B cell (primary cell): ENCODE data around the gene PRSS8. TPM values are rescaled to one million over a fixed set of nuclear protein-coding genes. Genes with fewer than 3 reads are reported as not detected.

Experiments used
- ATAC-seq: fragments of 200-7000 bp; cut with Tn5 transposase; one replicate; pipeline ENCODE4 v1.10.0; 2021; ENCODE audit warnings: low read depth, mild to moderate bottlenecking, moderate number of reproducible peaks, moderate library complexity
- CTCF ChIA-PET: fragments of 350-600 bp; sonication (Branson Sonifier 250); formaldehyde crosslinking; loops from one replicate; lab custom pipeline; 2021; ENCODE audit warnings: antibody characterized with exemption, inconsistent platforms; lab: Charles Lee
- POLR2A ChIA-PET: fragments of 350-600 bp; sonication (Branson Sonifier 250); formaldehyde crosslinking; loops from one replicate; lab custom pipeline; 2021; ENCODE audit warnings: antibody characterized with exemption; lab: Charles Lee
- DNase-seq: peaks from one replicate; pipeline ENCODE4 v3.0.0; 2013
- H2AFZ ChIP-seq: 2 replicates; pipeline ENCODE4 v1.6.1; 2012; ENCODE audit warnings: mild to moderate bottlenecking, low read depth, low read length; ENCODE audit not compliant: insufficient read depth, poor library complexity, severe bottlenecking
- H3K27ac ChIP-seq, 2 donors: 1 replicate in 1 of 2; 2 replicates in 1 of 2; pipeline ENCODE4 v1.5.1; 2012 to 2013; ENCODE audit warnings: low read length in 2 of 2, mild to moderate bottlenecking in 2 of 2, moderate library complexity in 1 of 2
- H3K27me3 ChIP-seq, 4 experiments: fragments of 200-600 bp in 1 of 4; sonication (generic) in 1 of 4; replicated peaks in 1 of 4; 1 replicate in 2 of 4; 2 replicates in 2 of 4; pipeline versions ENCODE4 v1.6.1 to v1.7.0; 2013 to 2016; ENCODE audit warnings: low read length in 3 of 4, mild to moderate bottlenecking in 2 of 4, mixed read lengths in 1 of 4, moderate library complexity in 1 of 4; ENCODE audit not compliant: insufficient read depth in 4 of 4, control insufficient read depth in 3 of 4; ENCODE audit errors: control extremely low read depth in 1 of 4
- H3K36me3 ChIP-seq, 2 experiments: replicated peaks in 1 of 2; 1 replicate in 1 of 2; 2 replicates in 1 of 2; pipeline versions ENCODE4 v1.6.1 to v1.7.1; 2013; ENCODE audit warnings: low read length in 1 of 2; ENCODE audit not compliant: insufficient read depth in 2 of 2, control insufficient read depth in 1 of 2; ENCODE audit errors: control extremely low read depth in 1 of 2, extremely low read depth in 1 of 2
- H3K4me1 ChIP-seq, 2 donors: fragments of 200-600 bp in 1 of 2; sonication (generic) in 1 of 2; 1 replicate in 1 of 2; 2 replicates in 1 of 2; pipeline versions ENCODE4 v1.5.1 to v1.6.1; 2013 to 2017; ENCODE audit warnings: low read length in 2 of 2; ENCODE audit not compliant: control insufficient read depth in 2 of 2, insufficient read depth in 2 of 2
- H3K4me2 ChIP-seq: replicated peaks from 2 replicates; pipeline ENCODE3; 2012; ENCODE audit warnings: mild to moderate bottlenecking, low read depth, low read length; ENCODE audit not compliant: poor library complexity, severe bottlenecking
- H3K4me3 ChIP-seq, 5 experiments: fragments of 200-600 bp in 1 of 5; sonication (generic) in 1 of 5; 1 replicate in 3 of 5; 2 replicates in 2 of 5; pipeline versions ENCODE4 v1.5.1 to v1.7.0; 2011 to 2016; ENCODE audit warnings: low read length in 4 of 5, mild to moderate bottlenecking in 4 of 5, low read depth in 2 of 5, control low read depth in 1 of 5, moderate library complexity in 1 of 5; ENCODE audit not compliant: insufficient read depth in 1 of 5; ENCODE audit errors: control extremely low read depth in 1 of 5, extremely low read depth in 1 of 5
- H3K79me2 ChIP-seq: fragments of 200-600 bp; sonication (generic); one replicate; pipeline ENCODE4 v1.6.0; 2016; ENCODE audit warnings: low read length; ENCODE audit not compliant: control insufficient read depth, insufficient read depth
- H3K9ac ChIP-seq: fragments of 200-600 bp; sonication (generic); 2 replicates; pipeline ENCODE4 v1.6.1; 2017; ENCODE audit warnings: mild to moderate bottlenecking, low read length, moderate library complexity
- H3K9me3 ChIP-seq, 3 donors: one replicate each; pipeline versions ENCODE4 v1.6.1 to v1.7.1; 2013; ENCODE audit warnings: low read length in 2 of 3; ENCODE audit not compliant: control insufficient read depth in 2 of 3, insufficient read depth in 1 of 3; ENCODE audit errors: control extremely low read depth in 1 of 3
- H4K20me1 ChIP-seq: 2 replicates; pipeline ENCODE4 v1.6.0; 2012; ENCODE audit warnings: mild to moderate bottlenecking, low read length; ENCODE audit not compliant: insufficient read depth, control insufficient read depth, poor library complexity, severe bottlenecking
- H3K27ac Mint-ChIP-seq: one replicate; pipeline ENCODE4 v1.8.0; 2021; ENCODE audit warnings: mixed read lengths
- H3K27me3 Mint-ChIP-seq: one replicate; pipeline ENCODE4 v1.8.0; 2021; ENCODE audit warnings: mixed read lengths
- H3K4me1 Mint-ChIP-seq: one replicate; pipeline ENCODE4 v1.8.0; 2021; ENCODE audit warnings: mixed read lengths
- H3K4me3 Mint-ChIP-seq: one replicate; pipeline ENCODE4 v1.8.0; 2021; ENCODE audit warnings: mixed read lengths
- H3K9me3 Mint-ChIP-seq: one replicate; pipeline ENCODE4 v1.8.0; 2022; ENCODE audit warnings: mixed read lengths; ENCODE audit not compliant: insufficient read depth
- EZH2 ChIP-seq: IDR thresholded peaks from 2 replicates; pipeline ENCODE4 v1.6.1; 2012; ENCODE audit warnings: borderline replicate concordance, low read depth, mild to moderate bottlenecking, moderate library complexity, low read length; ENCODE audit not compliant: insufficient read depth, poor library complexity, severe bottlenecking
- WGBS: methylation state at CpG from one replicate; pipeline ENCODE4 v1.1.5; 2013; ENCODE audit warnings: missing lambda C conversion rate; ENCODE audit not compliant: insufficient coverage; 5-methylcytosine and 5-hydroxymethylcytosine counted together
- intact Hi-C: fragments of 100-400 bp; cut with micrococcal nuclease; formaldehyde crosslinking; loops from one replicate; pipeline ENCODE4 v1.10.0; 2022
- polyA plus RNA-seq: library from polyadenylated mRNA; depleted of rRNA; stranded (reverse); fragments of >200 nt; gene quantifications from 2 replicates; pipeline ENCODE4 v1.2.3, GENCODE V29; 2012
- total RNA-seq, 2 donors: library from RNA; stranded (reverse); fragments of 120-200 nt in 1 of 2; gene quantifications; 1 replicate in 1 of 2; 2 replicates in 1 of 2; pipeline versions ENCODE4 v1.2.3 to v1.2.4, GENCODE V29; 2013 to 2022
- TF ChIP-seq, protein P1 (sequence below): fragments of 200-600 bp; IDR thresholded peaks from one replicate; pipeline ENCODE4 v1.8.0; 2022; ENCODE audit warnings: antibody characterized with exemption, mild to moderate bottlenecking

Gene PRSS8
- total and polyA plus RNA-seq, 2 donors (not counting 1 experiment from before 2014, with no cell fraction given): not detected

DNA sequence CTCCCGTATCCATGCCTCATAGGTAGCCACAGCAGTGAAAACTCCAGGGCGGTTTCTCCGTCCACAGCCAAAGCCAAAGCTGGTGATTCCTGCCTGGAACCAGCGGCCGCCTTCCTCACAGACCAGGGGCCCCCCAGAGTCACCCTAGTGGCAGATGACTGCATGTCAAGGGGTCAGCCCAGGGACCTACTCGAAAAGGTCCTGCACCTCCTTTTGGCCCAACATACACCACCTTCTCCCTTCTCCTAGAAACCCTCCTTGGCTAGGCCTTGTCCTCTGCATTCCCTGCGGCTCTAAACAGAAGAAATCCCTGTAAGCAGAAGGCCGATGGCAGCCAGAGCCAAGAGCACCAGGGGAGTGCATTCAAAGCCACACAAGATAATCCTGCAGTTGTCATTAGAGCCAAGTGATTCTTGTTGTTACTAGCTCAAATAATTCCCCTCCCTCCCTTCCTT lies 8.2 kb upstream of the PRSS8 start:
- Histone ChIP-seq H3K36me3 (no peaks in the 10 kb centered on the region), H3K9ac (no peak overlapping the region), H3K4me1 (peaks cover 6 to 13% of the 10 kb centered on the region in 2 donors), H3K4me2 (peak overlapping the region; percentile 96), H3K27me3 (peaks cover 0 to 3% (median 0%) of the 10 kb centered on the region in 4 experiments), H4K20me1 (no peaks in the 10 kb centered on the region), H3K79me2 (no peaks in the 10 kb centered on the region), H3K4me3 (no peak overlapping the region), H3K9me3 (no peaks in the 10 kb centered on the region), H2AFZ (no peak overlapping the region), H3K27ac (no peak overlapping the region)
- CTCF ChIA-PET: interaction anchor here (1.9 to 5.9 kb wide), 8 partner anchors 15 to 299 kb away, joined by 6 to 56 read pairs (median 16); partner anchors contain the start of genes FUS, HSD3B7, PYDC1 and ZNF646
- H3K4me3 Mint-ChIP-seq: peak overlapping the region; percentile 77
- H3K4me1 Mint-ChIP-seq: peaks cover 9% of the 10 kb centered on the region
- H3K27me3 Mint-ChIP-seq: peaks cover 13% of the 10 kb centered on the region
- ATAC-seq (no peak), DNase-seq (peak; percentile 7)
- no peak for TF ChIP-seq EZH2
- TF ChIP-seq, protein P1, sequence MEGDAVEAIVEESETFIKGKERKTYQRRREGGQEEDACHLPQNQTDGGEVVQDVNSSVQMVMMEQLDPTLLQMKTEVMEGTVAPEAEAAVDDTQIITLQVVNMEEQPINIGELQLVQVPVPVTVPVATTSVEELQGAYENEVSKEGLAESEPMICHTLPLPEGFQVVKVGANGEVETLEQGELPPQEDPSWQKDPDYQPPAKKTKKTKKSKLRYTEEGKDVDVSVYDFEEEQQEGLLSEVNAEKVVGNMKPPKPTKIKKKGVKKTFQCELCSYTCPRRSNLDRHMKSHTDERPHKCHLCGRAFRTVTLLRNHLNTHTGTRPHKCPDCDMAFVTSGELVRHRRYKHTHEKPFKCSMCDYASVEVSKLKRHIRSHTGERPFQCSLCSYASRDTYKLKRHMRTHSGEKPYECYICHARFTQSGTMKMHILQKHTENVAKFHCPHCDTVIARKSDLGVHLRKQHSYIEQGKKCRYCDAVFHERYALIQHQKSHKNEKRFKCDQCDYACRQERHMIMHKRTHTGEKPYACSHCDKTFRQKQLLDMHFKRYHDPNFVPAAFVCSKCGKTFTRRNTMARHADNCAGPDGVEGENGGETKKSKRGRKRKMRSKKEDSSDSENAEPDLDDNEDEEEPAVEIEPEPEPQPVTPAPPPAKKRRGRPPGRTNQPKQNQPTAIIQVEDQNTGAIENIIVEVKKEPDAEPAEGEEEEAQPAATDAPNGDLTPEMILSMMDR: no peak
- intact Hi-C loops: loop anchor here (2.0 kb wide), 2 partner anchors 35 to 59 kb away; partner anchors contain the start of genes BCKDK and PYCARD
- POLR2A ChIA-PET: interaction anchor here (2.7 kb wide), 1 partner anchor 36 kb away, joined by 44 read pairs; the partner anchor contains the start of gene FUS
- no peaks in the 10 kb centered on the region for H3K9me3 Mint-ChIP-seq
- H3K27ac Mint-ChIP-seq: peak overlapping the region; percentile 50
- 94% methylated on average over 8 of the region's 8 CpGs for WGBS
